WTC11 (cell line): ENCODE results near the gene CATSPERB. TPM values are rescaled to one million over a fixed set of nuclear protein-coding genes. Genes with fewer than 3 reads are reported as not detected.
"Not testable (repeated sequence)": the region's sequence is repeated elsewhere in the genome, so short reads cannot be mapped to it uniquely, and the experiment has no call there.

Source experiments
- ATAC-seq: fragments of 200-7000 bp; cut with Tn5 transposase; 2 replicates; pipeline ENCODE4 v1.10.0; 2021; ENCODE audit warnings: mild to moderate bottlenecking, moderate library complexity
- CTCF ChIA-PET: fragments of 300-600 bp; sonication (Branson Sonifier 250); formaldehyde crosslinking; loops from one replicate; lab custom pipeline; 2021; ENCODE audit warnings: antibody characterized with exemption; lab: Charles Lee
- POLR2A ChIA-PET: fragments of 350-600 bp; sonication (Branson Sonifier 250); formaldehyde crosslinking; loops from one replicate; lab custom pipeline; 2021; ENCODE audit warnings: antibody characterized with exemption; lab: Charles Lee
- DNase-seq: peaks from one replicate; pipeline ENCODE4 v3.0.0; 2021; ENCODE audit warnings: low spot score
- H3K27ac Mint-ChIP-seq: 2 replicates; pipeline ENCODE4 v1.8.0; 2021; ENCODE audit warnings: mixed read lengths
- H3K27me3 Mint-ChIP-seq: 2 replicates; pipeline ENCODE4 v1.8.0; 2021; ENCODE audit warnings: low read depth, mild to moderate bottlenecking, moderate library complexity, mixed read lengths
- H3K36me3 Mint-ChIP-seq: 2 replicates; pipeline ENCODE4 v1.8.0; 2021; ENCODE audit warnings: mixed read lengths
- H3K4me1 Mint-ChIP-seq: 2 replicates; pipeline ENCODE4 v1.8.0; 2022; ENCODE audit warnings: mixed read lengths
- H3K4me3 Mint-ChIP-seq: 2 replicates; pipeline ENCODE4 v1.8.0; 2021; ENCODE audit warnings: mild to moderate bottlenecking, moderate library complexity, mixed read lengths
- H3K9me3 Mint-ChIP-seq: 2 replicates; pipeline ENCODE4 v1.8.0; 2021; ENCODE audit warnings: mixed read lengths
- CBFB ChIP-seq: sonication (generic); formaldehyde crosslinking; IDR thresholded peaks from 2 replicates; pipeline ENCODE4 v1.8.1; 2022; ENCODE audit warnings: mild to moderate bottlenecking, low read depth, missing genetic modification reagents
- ETV6 ChIP-seq: sonication (generic); formaldehyde crosslinking; IDR thresholded peaks from 2 replicates; pipeline ENCODE4 v1.8.1; 2022; ENCODE audit warnings: mild to moderate bottlenecking, missing genetic modification reagents
- FOXK1 ChIP-seq: sonication (generic); formaldehyde crosslinking; IDR thresholded peaks from 2 replicates; pipeline ENCODE4 v1.8.0; 2022; ENCODE audit warnings: mild to moderate bottlenecking, moderate library complexity, missing genetic modification reagents
- GTF2I ChIP-seq: fragments of 250-450 bp; sonication (Bioruptor Pico); conservative IDR thresholded peaks from 2 replicates; pipeline ENCODE4 v1.4.0; 2021; ENCODE audit warnings: mild to moderate bottlenecking
- HMGA2 ChIP-seq: fragments of 250-450 bp; sonication (Bioruptor Pico); IDR thresholded peaks from 2 replicates; pipeline ENCODE4 v1.4.0; 2021; ENCODE audit warnings: mild to moderate bottlenecking, moderate library complexity
- KAT7 ChIP-seq: sonication (generic); formaldehyde crosslinking; IDR thresholded peaks from 2 replicates; pipeline ENCODE4 v1.8.1; 2023; ENCODE audit warnings: missing genetic modification reagents, mild to moderate bottlenecking, borderline replicate concordance
- NFE2L1 ChIP-seq: sonication (generic); formaldehyde crosslinking; IDR thresholded peaks from 2 replicates; pipeline ENCODE4 v1.8.1; 2023; ENCODE audit warnings: missing genetic modification reagents
- NR3C1 ChIP-seq: sonication (generic); formaldehyde crosslinking; conservative IDR thresholded peaks from 2 replicates; pipeline ENCODE4 v1.8.1; 2023; ENCODE audit warnings: low read depth, mild to moderate bottlenecking, missing genetic modification reagents
- RELA ChIP-seq: sonication (generic); formaldehyde crosslinking; IDR thresholded peaks from 2 replicates; pipeline ENCODE4 v1.8.1; 2022; ENCODE audit warnings: missing genetic modification reagents, mild to moderate bottlenecking, borderline replicate concordance
- SMAD4 ChIP-seq: sonication (generic); formaldehyde crosslinking; IDR thresholded peaks from 2 replicates; pipeline ENCODE4 v1.8.0; 2022; ENCODE audit warnings: mild to moderate bottlenecking, missing genetic modification reagents
- ZBTB21 ChIP-seq: sonication (generic); formaldehyde crosslinking; IDR thresholded peaks from 2 replicates; pipeline ENCODE4 v1.8.1; 2023; ENCODE audit warnings: mild to moderate bottlenecking, missing genetic modification reagents, borderline replicate concordance
- total RNA-seq: library from RNA; stranded (reverse); gene quantifications from 3 replicates; pipeline ENCODE4 v1.2.3, GENCODE V29; 2021
- TF ChIP-seq, protein P1 (sequence below): fragments of 250-450 bp; sonication (Bioruptor Pico); IDR thresholded peaks from 2 replicates; pipeline ENCODE4 v1.9.0; 2021; ENCODE audit warnings: mild to moderate bottlenecking, borderline replicate concordance
- TF ChIP-seq, protein P2 (sequence below): sonication (generic); formaldehyde crosslinking; IDR thresholded peaks from 2 replicates; pipeline ENCODE4 v1.8.1; 2022; ENCODE audit warnings: low read depth, missing genetic modification reagents, borderline replicate concordance
- TF ChIP-seq, protein P3 (sequence below): sonication (generic); formaldehyde crosslinking; IDR thresholded peaks from 2 replicates; pipeline ENCODE4 v1.8.1; 2023; ENCODE audit warnings: mild to moderate bottlenecking, missing genetic modification reagents, borderline replicate concordance
- TF ChIP-seq, protein P4 (sequence below): fragments of 250-450 bp; sonication (Bioruptor Pico); IDR thresholded peaks from 2 replicates; pipeline ENCODE4 v1.9.0; 2021; ENCODE audit warnings: mild to moderate bottlenecking

The CATSPERB gene
- total RNA-seq, 1 experiment from 2014 or later, result 0.11 TPM

DNA sequence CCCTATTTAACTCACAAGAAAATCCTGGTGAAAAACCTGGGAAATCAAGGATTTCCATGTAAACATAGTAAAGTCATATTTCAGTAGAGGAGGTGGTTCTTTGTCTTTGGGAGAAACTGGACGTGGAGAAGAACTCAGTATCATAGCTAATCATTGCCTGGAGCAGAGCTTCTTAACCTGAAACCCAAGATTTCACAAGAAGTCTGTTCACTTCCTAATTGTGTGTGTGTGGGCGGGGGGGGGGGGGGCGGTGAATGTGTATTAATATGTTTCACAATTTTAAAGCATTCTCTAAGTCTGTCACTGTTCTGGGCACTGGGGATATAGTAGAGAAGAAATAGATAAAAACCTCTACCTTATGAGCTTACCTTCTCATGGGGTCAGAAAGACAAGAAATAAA, 125.0 kb downstream of the CATSPERB start:
- TF ChIP-seq, protein P1, sequence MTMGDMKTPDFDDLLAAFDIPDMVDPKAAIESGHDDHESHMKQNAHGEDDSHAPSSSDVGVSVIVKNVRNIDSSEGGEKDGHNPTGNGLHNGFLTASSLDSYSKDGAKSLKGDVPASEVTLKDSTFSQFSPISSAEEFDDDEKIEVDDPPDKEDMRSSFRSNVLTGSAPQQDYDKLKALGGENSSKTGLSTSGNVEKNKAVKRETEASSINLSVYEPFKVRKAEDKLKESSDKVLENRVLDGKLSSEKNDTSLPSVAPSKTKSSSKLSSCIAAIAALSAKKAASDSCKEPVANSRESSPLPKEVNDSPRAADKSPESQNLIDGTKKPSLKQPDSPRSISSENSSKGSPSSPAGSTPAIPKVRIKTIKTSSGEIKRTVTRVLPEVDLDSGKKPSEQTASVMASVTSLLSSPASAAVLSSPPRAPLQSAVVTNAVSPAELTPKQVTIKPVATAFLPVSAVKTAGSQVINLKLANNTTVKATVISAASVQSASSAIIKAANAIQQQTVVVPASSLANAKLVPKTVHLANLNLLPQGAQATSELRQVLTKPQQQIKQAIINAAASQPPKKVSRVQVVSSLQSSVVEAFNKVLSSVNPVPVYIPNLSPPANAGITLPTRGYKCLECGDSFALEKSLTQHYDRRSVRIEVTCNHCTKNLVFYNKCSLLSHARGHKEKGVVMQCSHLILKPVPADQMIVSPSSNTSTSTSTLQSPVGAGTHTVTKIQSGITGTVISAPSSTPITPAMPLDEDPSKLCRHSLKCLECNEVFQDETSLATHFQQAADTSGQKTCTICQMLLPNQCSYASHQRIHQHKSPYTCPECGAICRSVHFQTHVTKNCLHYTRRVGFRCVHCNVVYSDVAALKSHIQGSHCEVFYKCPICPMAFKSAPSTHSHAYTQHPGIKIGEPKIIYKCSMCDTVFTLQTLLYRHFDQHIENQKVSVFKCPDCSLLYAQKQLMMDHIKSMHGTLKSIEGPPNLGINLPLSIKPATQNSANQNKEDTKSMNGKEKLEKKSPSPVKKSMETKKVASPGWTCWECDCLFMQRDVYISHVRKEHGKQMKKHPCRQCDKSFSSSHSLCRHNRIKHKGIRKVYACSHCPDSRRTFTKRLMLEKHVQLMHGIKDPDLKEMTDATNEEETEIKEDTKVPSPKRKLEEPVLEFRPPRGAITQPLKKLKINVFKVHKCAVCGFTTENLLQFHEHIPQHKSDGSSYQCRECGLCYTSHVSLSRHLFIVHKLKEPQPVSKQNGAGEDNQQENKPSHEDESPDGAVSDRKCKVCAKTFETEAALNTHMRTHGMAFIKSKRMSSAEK, result no peak
- TF ChIP-seq HMGA2 (CRISPR knock-in tag) (no peak), GTF2I (CRISPR knock-in tag) (no peak), RELA (CRISPR knock-in tag) (no peak), ETV6 (CRISPR knock-in tag) (no peak), ZBTB21 (CRISPR knock-in tag) (no peak), CBFB (CRISPR knock-in tag) (no peak), KAT7 (CRISPR knock-in tag) (no peak), NFE2L1 (CRISPR knock-in tag) (no peak), FOXK1 (CRISPR knock-in tag) (no peak), SMAD4 (CRISPR knock-in tag) (no peak), NR3C1 (CRISPR knock-in tag) (no peak)
- TF ChIP-seq, protein P2, sequence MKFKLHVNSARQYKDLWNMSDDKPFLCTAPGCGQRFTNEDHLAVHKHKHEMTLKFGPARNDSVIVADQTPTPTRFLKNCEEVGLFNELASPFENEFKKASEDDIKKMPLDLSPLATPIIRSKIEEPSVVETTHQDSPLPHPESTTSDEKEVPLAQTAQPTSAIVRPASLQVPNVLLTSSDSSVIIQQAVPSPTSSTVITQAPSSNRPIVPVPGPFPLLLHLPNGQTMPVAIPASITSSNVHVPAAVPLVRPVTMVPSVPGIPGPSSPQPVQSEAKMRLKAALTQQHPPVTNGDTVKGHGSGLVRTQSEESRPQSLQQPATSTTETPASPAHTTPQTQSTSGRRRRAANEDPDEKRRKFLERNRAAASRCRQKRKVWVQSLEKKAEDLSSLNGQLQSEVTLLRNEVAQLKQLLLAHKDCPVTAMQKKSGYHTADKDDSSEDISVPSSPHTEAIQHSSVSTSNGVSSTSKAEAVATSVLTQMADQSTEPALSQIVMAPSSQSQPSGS (CRISPR knock-in tag), result no peak
- TF ChIP-seq, protein P3, sequence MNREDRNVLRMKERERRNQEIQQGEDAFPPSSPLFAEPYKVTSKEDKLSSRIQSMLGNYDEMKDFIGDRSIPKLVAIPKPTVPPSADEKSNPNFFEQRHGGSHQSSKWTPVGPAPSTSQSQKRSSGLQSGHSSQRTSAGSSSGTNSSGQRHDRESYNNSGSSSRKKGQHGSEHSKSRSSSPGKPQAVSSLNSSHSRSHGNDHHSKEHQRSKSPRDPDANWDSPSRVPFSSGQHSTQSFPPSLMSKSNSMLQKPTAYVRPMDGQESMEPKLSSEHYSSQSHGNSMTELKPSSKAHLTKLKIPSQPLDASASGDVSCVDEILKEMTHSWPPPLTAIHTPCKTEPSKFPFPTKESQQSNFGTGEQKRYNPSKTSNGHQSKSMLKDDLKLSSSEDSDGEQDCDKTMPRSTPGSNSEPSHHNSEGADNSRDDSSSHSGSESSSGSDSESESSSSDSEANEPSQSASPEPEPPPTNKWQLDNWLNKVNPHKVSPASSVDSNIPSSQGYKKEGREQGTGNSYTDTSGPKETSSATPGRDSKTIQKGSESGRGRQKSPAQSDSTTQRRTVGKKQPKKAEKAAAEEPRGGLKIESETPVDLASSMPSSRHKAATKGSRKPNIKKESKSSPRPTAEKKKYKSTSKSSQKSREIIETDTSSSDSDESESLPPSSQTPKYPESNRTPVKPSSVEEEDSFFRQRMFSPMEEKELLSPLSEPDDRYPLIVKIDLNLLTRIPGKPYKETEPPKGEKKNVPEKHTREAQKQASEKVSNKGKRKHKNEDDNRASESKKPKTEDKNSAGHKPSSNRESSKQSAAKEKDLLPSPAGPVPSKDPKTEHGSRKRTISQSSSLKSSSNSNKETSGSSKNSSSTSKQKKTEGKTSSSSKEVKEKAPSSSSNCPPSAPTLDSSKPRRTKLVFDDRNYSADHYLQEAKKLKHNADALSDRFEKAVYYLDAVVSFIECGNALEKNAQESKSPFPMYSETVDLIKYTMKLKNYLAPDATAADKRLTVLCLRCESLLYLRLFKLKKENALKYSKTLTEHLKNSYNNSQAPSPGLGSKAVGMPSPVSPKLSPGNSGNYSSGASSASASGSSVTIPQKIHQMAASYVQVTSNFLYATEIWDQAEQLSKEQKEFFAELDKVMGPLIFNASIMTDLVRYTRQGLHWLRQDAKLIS, result no peak
- TF ChIP-seq, protein P4, sequence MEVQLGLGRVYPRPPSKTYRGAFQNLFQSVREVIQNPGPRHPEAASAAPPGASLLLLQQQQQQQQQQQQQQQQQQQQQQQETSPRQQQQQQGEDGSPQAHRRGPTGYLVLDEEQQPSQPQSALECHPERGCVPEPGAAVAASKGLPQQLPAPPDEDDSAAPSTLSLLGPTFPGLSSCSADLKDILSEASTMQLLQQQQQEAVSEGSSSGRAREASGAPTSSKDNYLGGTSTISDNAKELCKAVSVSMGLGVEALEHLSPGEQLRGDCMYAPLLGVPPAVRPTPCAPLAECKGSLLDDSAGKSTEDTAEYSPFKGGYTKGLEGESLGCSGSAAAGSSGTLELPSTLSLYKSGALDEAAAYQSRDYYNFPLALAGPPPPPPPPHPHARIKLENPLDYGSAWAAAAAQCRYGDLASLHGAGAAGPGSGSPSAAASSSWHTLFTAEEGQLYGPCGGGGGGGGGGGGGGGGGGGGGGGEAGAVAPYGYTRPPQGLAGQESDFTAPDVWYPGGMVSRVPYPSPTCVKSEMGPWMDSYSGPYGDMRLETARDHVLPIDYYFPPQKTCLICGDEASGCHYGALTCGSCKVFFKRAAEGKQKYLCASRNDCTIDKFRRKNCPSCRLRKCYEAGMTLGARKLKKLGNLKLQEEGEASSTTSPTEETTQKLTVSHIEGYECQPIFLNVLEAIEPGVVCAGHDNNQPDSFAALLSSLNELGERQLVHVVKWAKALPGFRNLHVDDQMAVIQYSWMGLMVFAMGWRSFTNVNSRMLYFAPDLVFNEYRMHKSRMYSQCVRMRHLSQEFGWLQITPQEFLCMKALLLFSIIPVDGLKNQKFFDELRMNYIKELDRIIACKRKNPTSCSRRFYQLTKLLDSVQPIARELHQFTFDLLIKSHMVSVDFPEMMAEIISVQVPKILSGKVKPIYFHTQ (CRISPR knock-in tag), result no peak
- ChIA-PET POLR2A (no interaction called here), CTCF (interaction anchor here (1.1 kb wide), 1 partner anchor 179 kb away, joined by 6 read pairs; no protein-coding TSS in a partner anchor)
- no peak for ATAC-seq
- H3K27me3 Mint-ChIP-seq, result no peaks in the 10 kb centered on the region
- no peak overlapping the region for H3K4me3 Mint-ChIP-seq
- no peak overlapping the region for H3K27ac Mint-ChIP-seq
- DNase-seq, result no peak
- H3K9me3 Mint-ChIP-seq, result no peaks in the 10 kb centered on the region
- H3K4me1 Mint-ChIP-seq, result peaks cover 7% of the 10 kb centered on the region
- H3K36me3 Mint-ChIP-seq, result no peaks in the 10 kb centered on the region

DNA sequence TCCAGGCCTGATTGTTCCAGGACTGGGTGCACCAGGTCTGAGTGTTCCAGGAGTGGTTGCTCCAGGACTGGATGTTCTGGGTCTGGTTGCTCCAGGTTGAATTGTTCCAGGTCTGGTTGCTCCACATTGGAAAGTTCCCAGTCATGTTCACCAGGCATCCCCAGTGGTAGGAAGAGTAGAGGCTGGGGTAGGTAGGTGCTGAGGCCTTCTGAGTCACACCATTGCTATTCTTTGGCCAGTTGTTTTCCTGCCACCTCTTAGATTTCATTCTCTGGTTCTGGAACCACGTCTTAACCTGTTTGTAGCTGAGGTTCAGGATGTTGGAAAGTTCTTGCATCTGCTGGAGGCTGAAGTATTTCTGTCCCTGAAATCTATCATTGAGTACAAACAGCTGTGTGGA, 127.3 kb downstream of the CATSPERB start:
- H3K27ac Mint-ChIP-seq, H3K4me3 Mint-ChIP-seq, DNase-seq, POLR2A ChIA-PET, ATAC-seq, H3K4me1 Mint-ChIP-seq, CTCF ChIA-PET, H3K9me3 Mint-ChIP-seq, H3K36me3 Mint-ChIP-seq, H3K27me3 Mint-ChIP-seq: not testable (repeated sequence)
